ENCODE measurements around the gene LIN28A. TPM values are rescaled to one million over a fixed set of nuclear protein-coding genes. Genes with fewer than 3 reads are reported as not detected.

LIN28A gene
- total RNA-seq, 1 donor from 2014 or later: 43.7 TPM

- Histone ChIP-seq H3K4me2 (ENCODE audit: low read length) (no peak overlapping the region), H3K36me3 (ENCODE audit: insufficient read depth, low read length) (peaks cover 34% of the 10 kb centered on the region)
- no peak overlapping the region for H3K27ac Mint-ChIP-seq (ENCODE audit: unreplicated experiment)
Observed at GRCh38 chr1:26476958-26477357, 66.3 kb downstream of the LIN28A start.

GRCh38 chr1:26477446-26478152 is 67.0 kb downstream of the LIN28A start:
- H3K4me1 Mint-ChIP-seq (ENCODE audit: low read depth, unreplicated experiment): peaks cover 16% of the 10 kb centered on the region
- Histone ChIP-seq H3K4me3 (ENCODE audit: insufficient read depth, low read depth, low read length) (no peak overlapping the region), H3K4me2 (ENCODE audit: low read length) (no peak overlapping the region), H4K20me1 (ENCODE audit: insufficient read depth, low read length) (peaks cover 35% of the 10 kb centered on the region), H3K9ac (ENCODE audit: low read length) (no peak overlapping the region), H3K9me3 (ENCODE audit: insufficient read depth, low read depth, low read length) (no peaks in the 10 kb centered on the region), H3K79me2 (ENCODE audit: insufficient read depth, low read length) (peaks cover 20% of the 10 kb centered on the region), H3K36me3 (ENCODE audit: insufficient read depth, low read length) (peaks cover 34% of the 10 kb centered on the region), H3K4me1 (ENCODE audit: insufficient read depth, low read length) (peaks cover 9% of the 10 kb centered on the region), H3K27me3 (ENCODE audit: insufficient read depth, low read length) (no peaks in the 10 kb centered on the region), H3K27ac (ENCODE audit: low read depth, low read length) (no peak overlapping the region), H2AFZ (ENCODE audit: low read depth, low read length) (no peak overlapping the region)
- FAIRE-seq (no peak), DNase-seq (ENCODE audit: low read depth) (no peak)
- no peak overlapping the region for H3K4me3 Mint-ChIP-seq (ENCODE audit: unreplicated experiment)
- no peak overlapping the region for H3K27ac Mint-ChIP-seq (ENCODE audit: unreplicated experiment)
- peaks cover 6% of the 10 kb centered on the region for H3K36me3 Mint-ChIP-seq (ENCODE audit: low read depth, unreplicated experiment)
- no peaks in the 10 kb centered on the region for H3K27me3 Mint-ChIP-seq (ENCODE audit: low read depth, unreplicated experiment)
- no peaks in the 10 kb centered on the region for H3K9me3 Mint-ChIP-seq (ENCODE audit: unreplicated experiment)
- TF ChIP-seq EZH2 (IDR thresholded peaks at IDR 0.05; ENCODE audit: insufficient read depth, low read length): no peak
- TF ChIP-seq CTCF (IDR thresholded peaks at IDR 0.05; ENCODE audit: insufficient read depth, low read depth, low read length): no peak

More at GRCh38 chr1:26476958-26477357, 66.3 kb downstream of the LIN28A start:
- Histone ChIP-seq H3K79me2 (ENCODE audit: insufficient read depth, low read length) (peaks cover 20% of the 10 kb centered on the region), H3K4me1 (ENCODE audit: insufficient read depth, low read length) (peaks cover 9% of the 10 kb centered on the region), H3K9ac (ENCODE audit: low read length) (no peak overlapping the region), H2AFZ (ENCODE audit: low read depth, low read length) (no peak overlapping the region), H3K27ac (ENCODE audit: low read depth, low read length) (no peak overlapping the region), H4K20me1 (ENCODE audit: insufficient read depth, low read length) (peaks cover 35% of the 10 kb centered on the region), H3K4me3 (ENCODE audit: insufficient read depth, low read depth, low read length) (no peak overlapping the region), H3K27me3 (ENCODE audit: insufficient read depth, low read length) (no peaks in the 10 kb centered on the region), H3K9me3 (ENCODE audit: insufficient read depth, low read depth, low read length) (no peaks in the 10 kb centered on the region)
- FAIRE-seq: no peak
- Mint-ChIP-seq H3K36me3 (ENCODE audit: low read depth, unreplicated experiment) (peaks cover 6% of the 10 kb centered on the region), H3K9me3 (ENCODE audit: unreplicated experiment) (no peaks in the 10 kb centered on the region), H3K27me3 (ENCODE audit: low read depth, unreplicated experiment) (no peaks in the 10 kb centered on the region), H3K4me3 (ENCODE audit: unreplicated experiment) (no peak overlapping the region), H3K4me1 (ENCODE audit: low read depth, unreplicated experiment) (peaks cover 12% of the 10 kb centered on the region)
- TF ChIP-seq EZH2 (IDR thresholded peaks at IDR 0.05; ENCODE audit: insufficient read depth, low read length) (no peak), CTCF (IDR thresholded peaks at IDR 0.05; ENCODE audit: insufficient read depth, low read depth, low read length) (no peak)
- DNase-seq (ENCODE audit: low read depth): no peak

- Histone ChIP-seq H3K4me1 (ENCODE audit: insufficient read depth, low read length) (peaks cover 9% of the 10 kb centered on the region), H2AFZ (ENCODE audit: low read depth, low read length) (no peak overlapping the region), H3K9ac (ENCODE audit: low read length) (no peak overlapping the region), H3K4me3 (ENCODE audit: insufficient read depth, low read depth, low read length) (no peak overlapping the region), H3K36me3 (ENCODE audit: insufficient read depth, low read length) (peaks cover 34% of the 10 kb centered on the region), H3K27ac (ENCODE audit: low read depth, low read length) (no peak overlapping the region), H3K79me2 (ENCODE audit: insufficient read depth, low read length) (peaks cover 17% of the 10 kb centered on the region), H3K9me3 (ENCODE audit: insufficient read depth, low read depth, low read length) (no peaks in the 10 kb centered on the region), H3K4me2 (ENCODE audit: low read length) (no peak overlapping the region), H4K20me1 (ENCODE audit: insufficient read depth, low read length) (peaks cover 34% of the 10 kb centered on the region), H3K27me3 (ENCODE audit: insufficient read depth, low read length) (no peaks in the 10 kb centered on the region)
- no peak for FAIRE-seq
- H3K4me3 Mint-ChIP-seq (ENCODE audit: unreplicated experiment): no peak overlapping the region
- no peak for DNase-seq (ENCODE audit: low read depth)
- H3K27me3 Mint-ChIP-seq (ENCODE audit: low read depth, unreplicated experiment): no peaks in the 10 kb centered on the region
- no peaks in the 10 kb centered on the region for H3K9me3 Mint-ChIP-seq (ENCODE audit: unreplicated experiment)
- H3K4me1 Mint-ChIP-seq (ENCODE audit: low read depth, unreplicated experiment): peaks cover 21% of the 10 kb centered on the region
- no peak overlapping the region for H3K27ac Mint-ChIP-seq (ENCODE audit: unreplicated experiment)
- TF ChIP-seq CTCF (IDR thresholded peaks at IDR 0.05; ENCODE audit: insufficient read depth, low read depth, low read length) (no peak), EZH2 (IDR thresholded peaks at IDR 0.05; ENCODE audit: insufficient read depth, low read length) (no peak)
- H3K36me3 Mint-ChIP-seq (ENCODE audit: low read depth, unreplicated experiment): peaks cover 6% of the 10 kb centered on the region
Observed at GRCh38 chr1:26478159-26478558, 67.5 kb downstream of the LIN28A start.

Data from astrocyte (in vitro differentiated cells and primary cell).